ENCODE results near the gene ATP5PB. TPM values are rescaled to one million over a fixed set of nuclear protein-coding genes. Genes with fewer than 3 reads are reported as not detected.

Gene ATP5PB
- total and polyA plus RNA-seq, 4 donors, result 194 to 256 (median 203) TPM

- Histone ChIP-seq H3K4me1 (ENCODE audit: control insufficient read depth in 5 of 5, insufficient read depth in 5 of 5, low read length in 5 of 5) (peaks cover 0 to 10% (median 0%) of the 10 kb centered on the region in 5 donors), H3K27me3 (ENCODE audit: control insufficient read depth in 3 of 3, insufficient read depth in 3 of 3, low read length in 2 of 3) (no peaks in the 10 kb centered on the region), H3K4me3 (no peak overlapping the region), H3K36me3 (ENCODE audit: control insufficient read depth in 4 of 4, insufficient read depth in 4 of 4, low read length in 4 of 4) (peaks cover 4 to 19% (median 12%) of the 10 kb centered on the region in 4 donors), H3K9me3 (ENCODE audit: control insufficient read depth in 4 of 4, insufficient read depth in 3 of 4, low read length in 3 of 4) (no peaks in the 10 kb centered on the region), H3K9ac (ENCODE audit: insufficient read depth in 1 of 2, low read length in 2 of 2) (no peak overlapping the region), H3K27ac (ENCODE audit: low read depth in 1 of 2, low read length in 1 of 2) (peak overlapping the region in 1 of 2 donors; percentile 46)
- no peak for TF ChIP-seq CTCF (IDR thresholded peaks at IDR 0.05; ENCODE audit: control extremely low read depth, extremely low read depth)
- 17 to 43% methylated on average over 5 of the region's 5 CpGs for WGBS, 2 donors
- ATAC-seq (ENCODE audit: insufficient read depth, low FRiP score), result no peak
- no peak for DNase-seq
These were observed 24.8 kb downstream of the ATP5PB start for GRCh38 chr1:111474106-111474505.

- Histone ChIP-seq H3K4me1 (ENCODE audit: control insufficient read depth in 5 of 5, insufficient read depth in 5 of 5, low read length in 5 of 5) (peaks cover 0 to 10% (median 0%) of the 10 kb centered on the region in 5 donors), H3K4me3 (no peak overlapping the region), H3K9ac (ENCODE audit: insufficient read depth in 1 of 2, low read length in 2 of 2) (no peak overlapping the region), H3K9me3 (ENCODE audit: control insufficient read depth in 4 of 4, insufficient read depth in 3 of 4, low read length in 3 of 4) (no peaks in the 10 kb centered on the region), H3K27me3 (ENCODE audit: control insufficient read depth in 3 of 3, insufficient read depth in 3 of 3, low read length in 2 of 3) (no peaks in the 10 kb centered on the region), H3K27ac (ENCODE audit: low read depth in 1 of 2, low read length in 1 of 2) (peak overlapping the region; percentile 10 to 46), H3K36me3 (ENCODE audit: control insufficient read depth in 4 of 4, insufficient read depth in 4 of 4, low read length in 4 of 4) (peaks cover 3 to 15% (median 10%) of the 10 kb centered on the region in 4 donors)
- TF ChIP-seq CTCF (IDR thresholded peaks at IDR 0.05; ENCODE audit: control extremely low read depth, extremely low read depth), result no peak
- ATAC-seq (ENCODE audit: insufficient read depth, low FRiP score) (no peak), DNase-seq (no peak)
- WGBS, 2 donors, result 39 to 57% methylated on average over 4 of the region's 4 CpGs
These were observed 25.3 kb downstream of the ATP5PB start for GRCh38 chr1:111474521-111474920.

GRCh38 chr1:111475701-111476100, 26.4 kb downstream of the ATP5PB start:
- H3K4me1 ChIP-seq (ENCODE audit: control insufficient read depth in 5 of 5, insufficient read depth in 5 of 5, low read length in 5 of 5), result peaks cover 0 to 10% (median 0%) of the 10 kb centered on the region in 5 donors
- peaks cover 0 to 11% (median 7%) of the 10 kb centered on the region in 4 donors for H3K36me3 ChIP-seq (ENCODE audit: control insufficient read depth in 4 of 4, insufficient read depth in 4 of 4, low read length in 4 of 4)
- no peak for TF ChIP-seq CTCF (IDR thresholded peaks at IDR 0.05; ENCODE audit: control extremely low read depth, extremely low read depth)
- H3K4me3 ChIP-seq, result no peak overlapping the region
- H3K9ac ChIP-seq (ENCODE audit: insufficient read depth in 1 of 2, low read length in 2 of 2), result no peak overlapping the region
- no peak for DNase-seq
- H3K27me3 ChIP-seq (ENCODE audit: control insufficient read depth in 3 of 3, insufficient read depth in 3 of 3, low read length in 2 of 3), result no peaks in the 10 kb centered on the region
- 82 to 87% methylated on average over 5 of the region's 5 CpGs for WGBS, 2 donors
- no peaks in the 10 kb centered on the region for H3K9me3 ChIP-seq (ENCODE audit: control insufficient read depth in 4 of 4, insufficient read depth in 3 of 4, low read length in 3 of 4)
- peak overlapping the region in 1 of 2 donors; percentile 26 for H3K27ac ChIP-seq (ENCODE audit: low read depth in 1 of 2, low read length in 1 of 2)
- no peak for ATAC-seq (ENCODE audit: insufficient read depth, low FRiP score)

- peak overlapping the region in 1 of 2 donors; percentile 26 for H3K27ac ChIP-seq (ENCODE audit: low read depth in 1 of 2, low read length in 1 of 2)
- ATAC-seq (ENCODE audit: insufficient read depth, low FRiP score) (no peak), DNase-seq (no peak)
- no peak overlapping the region for H3K4me3 ChIP-seq
- peaks cover 0 to 10% (median 0%) of the 10 kb centered on the region in 5 donors for H3K4me1 ChIP-seq (ENCODE audit: control insufficient read depth in 5 of 5, insufficient read depth in 5 of 5, low read length in 5 of 5)
- peaks cover 0 to 10% (median 7%) of the 10 kb centered on the region in 4 donors for H3K36me3 ChIP-seq (ENCODE audit: control insufficient read depth in 4 of 4, insufficient read depth in 4 of 4, low read length in 4 of 4)
- no peaks in the 10 kb centered on the region for H3K27me3 ChIP-seq (ENCODE audit: control insufficient read depth in 3 of 3, insufficient read depth in 3 of 3, low read length in 2 of 3)
- H3K9ac ChIP-seq (ENCODE audit: insufficient read depth in 1 of 2, low read length in 2 of 2), result no peak overlapping the region
- H3K9me3 ChIP-seq (ENCODE audit: control insufficient read depth in 4 of 4, insufficient read depth in 3 of 4, low read length in 3 of 4), result no peaks in the 10 kb centered on the region
- no peak for TF ChIP-seq CTCF (IDR thresholded peaks at IDR 0.05; ENCODE audit: control extremely low read depth, extremely low read depth)
These were observed 26.9 kb downstream of the ATP5PB start for GRCh38 chr1:111476214-111476613.
